ENCODE data around the gene RBM10. TPM values are rescaled to one million over a fixed set of nuclear protein-coding genes. Genes with fewer than 3 reads are reported as not detected.

RBM10 gene
- total RNA-seq, 1 experiment from 2014 or later: 56.9 TPM

- Histone ChIP-seq H3K27me3 (ENCODE audit: insufficient read depth, low read length) (no peaks in the 10 kb centered on the region), H3K9me3 (ENCODE audit: control insufficient read depth in 1 of 2, insufficient read depth in 1 of 2, low read depth in 1 of 2, low read length in 2 of 2) (no peaks in the 10 kb centered on the region), H3K79me2 (ENCODE audit: insufficient read depth, low read length) (peaks cover 87% of the 10 kb centered on the region), H3K27ac (ENCODE audit: low read depth, low read length) (no peak overlapping the region), H3K9me2 (ENCODE audit: insufficient read depth) (no peaks in the 10 kb centered on the region), H4K20me1 (ENCODE audit: insufficient read depth) (no peaks in the 10 kb centered on the region), H3K36me3 (ENCODE audit: control insufficient read depth in 1 of 2, insufficient read depth in 2 of 2, low read length in 2 of 2) (peaks cover 0 to 4% of the 10 kb centered on the region in 2 experiments; a peak in 1 of 4 replicates), H3K4me3 (replicated peaks in 1 of 2; ENCODE audit: low read depth in 1 of 2, low read length in 2 of 2) (no peak overlapping the region), H3K9ac (ENCODE audit: low read length) (no peak overlapping the region), H3K4me2 (ENCODE audit: low read length) (no peak overlapping the region), H2AFZ (ENCODE audit: low read depth, low read length, poor library complexity, severe bottlenecking) (no peak overlapping the region), H3K4me1 (ENCODE audit: control insufficient read depth in 1 of 2, insufficient read depth in 2 of 2, low read length in 2 of 2) (no peaks in the 10 kb centered on the region)
- TF ChIP-seq POLR2AphosphoS5 (IDR thresholded peaks at IDR 0.05; ENCODE audit: low read depth, low read length) (no peak), SIN3A (IDR thresholded peaks at IDR 0.05; ENCODE audit: low read depth) (no peak), YY1 (IDR thresholded peaks at IDR 0.05; ENCODE audit: extremely low read depth, insufficient replicate concordance, low read depth, low read length) (no peak), MAX (IDR thresholded peaks at IDR 0.05) (no peak), ZBTB33 (IDR thresholded peaks at IDR 0.05; ENCODE audit: extremely low read depth, insufficient replicate concordance, low read length) (no peak), CTCF (IDR thresholded peaks at IDR 0.05 in 2 of 3, conservative IDR thresholded peaks at IDR 0.05 in 1 of 3; ENCODE audit: borderline replicate concordance in 1 of 3, insufficient read depth in 1 of 3, low read depth in 2 of 3, low read length in 2 of 3) (no peak), ZFX (IDR thresholded peaks at IDR 0.05) (no peak), EZH2phosphoT487 (IDR thresholded peaks at IDR 0.05; ENCODE audit: borderline replicate concordance) (no peak), SRF (IDR thresholded peaks at IDR 0.05; ENCODE audit: low read depth) (no peak), RAD21 (IDR thresholded peaks at IDR 0.05; ENCODE audit: low read depth) (no peak), EGR1 (IDR thresholded peaks at IDR 0.05; ENCODE audit: low read depth) (no peak)
- ChIA-PET RAD21 (ENCODE audit: low non-redundant PET in 1 of 2, low total read pairs in 2 of 2, uncharacterized antibody in 2 of 2, unreplicated experiment in 2 of 2) (no interaction called here), POLR2A (no interaction called here), CTCF (no interaction called here)
- ATAC-seq (no peak), DNase-seq (ENCODE audit: low read depth, low spot score) (no peak)
- no TSS peak for BruUV-seq (replicated peaks)
- intact Hi-C loops (cut with micrococcal nuclease): no loop called here
Observed at GRCh38 chrX:47160781-47161180, 15.8 kb downstream of the RBM10 start.
